Measurements from ENCODE around the gene EAPP.
"Not testable (repeated sequence)": the region's sequence is repeated elsewhere in the genome, so short reads cannot be mapped to it uniquely, and the experiment has no call there.

EAPP gene

DNA sequence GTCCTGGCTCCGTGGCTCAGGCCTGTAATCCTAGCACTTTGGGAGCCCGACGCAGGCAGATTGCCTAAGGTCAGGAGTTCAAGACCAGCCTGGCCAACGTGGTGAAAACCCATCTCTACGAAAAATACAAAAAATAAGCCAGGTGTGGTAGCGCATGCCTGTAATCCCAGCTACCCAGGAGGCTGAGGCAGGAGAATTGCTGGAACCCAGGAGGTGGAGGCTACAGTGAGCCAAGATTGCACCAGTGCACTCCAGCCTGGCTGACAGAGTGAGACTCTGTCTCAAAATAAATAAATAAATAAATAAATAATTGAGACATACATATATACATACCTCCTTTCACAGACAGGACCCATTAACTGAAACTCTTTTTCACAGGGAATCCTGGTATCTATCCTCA lies 1.4 kb downstream of the EAPP start:
- DNase-seq (ENCODE audit: low spot score), result not testable (repeated sequence)

DNA sequence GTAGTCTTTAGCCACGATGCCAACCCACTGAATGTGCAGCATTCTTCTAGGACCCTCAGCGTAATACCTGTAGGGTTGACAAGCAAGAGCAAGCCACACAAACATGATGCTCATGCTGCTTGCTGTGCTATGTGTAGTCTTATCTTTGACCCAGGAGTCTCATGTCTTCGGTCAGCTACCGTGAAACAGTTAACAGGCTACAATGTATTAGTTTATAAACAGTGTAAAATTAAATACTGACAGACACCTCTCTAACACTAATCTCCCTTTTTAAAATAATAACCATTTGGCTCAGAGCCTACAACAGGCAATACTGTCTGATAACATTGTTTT lies 1.9 kb downstream of the EAPP start:
- no peak for DNase-seq (ENCODE audit: low spot score)

DNA sequence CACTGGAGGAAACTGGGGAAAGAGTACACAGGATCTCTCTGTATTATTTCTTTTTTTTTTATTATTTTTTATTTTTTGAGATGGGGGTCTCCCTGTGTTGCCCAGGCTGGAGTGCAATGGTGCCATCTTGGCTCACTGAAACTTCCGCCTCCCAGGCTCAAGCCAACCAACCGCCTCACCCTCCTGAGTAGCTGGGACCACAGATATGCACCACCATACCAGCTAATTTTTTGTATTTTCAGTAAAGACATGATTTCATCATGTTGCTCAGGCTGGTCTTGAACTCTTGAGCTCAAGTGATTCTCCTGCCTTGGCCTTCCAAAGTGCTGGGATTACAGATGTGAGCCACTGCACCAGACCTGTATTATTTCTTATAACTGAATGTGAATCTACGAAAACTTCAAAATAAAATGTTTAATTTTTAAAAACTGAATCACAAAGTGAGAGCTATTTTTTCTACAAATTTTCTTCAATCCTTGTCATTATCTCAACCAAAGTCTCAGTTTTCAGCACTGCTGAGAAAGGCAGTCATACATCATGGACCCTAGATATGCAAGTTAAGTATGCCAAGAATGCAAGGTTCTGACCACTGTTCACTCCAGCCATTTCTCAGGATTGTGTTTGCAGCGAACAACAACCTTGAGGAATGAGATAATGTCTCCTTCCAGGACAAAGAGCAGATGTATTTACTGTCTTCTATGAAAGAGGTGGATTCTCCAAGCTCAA lies 2.4 kb downstream of the EAPP start:
- peak; percentile 69 for DNase-seq (ENCODE audit: low spot score)

DNA sequence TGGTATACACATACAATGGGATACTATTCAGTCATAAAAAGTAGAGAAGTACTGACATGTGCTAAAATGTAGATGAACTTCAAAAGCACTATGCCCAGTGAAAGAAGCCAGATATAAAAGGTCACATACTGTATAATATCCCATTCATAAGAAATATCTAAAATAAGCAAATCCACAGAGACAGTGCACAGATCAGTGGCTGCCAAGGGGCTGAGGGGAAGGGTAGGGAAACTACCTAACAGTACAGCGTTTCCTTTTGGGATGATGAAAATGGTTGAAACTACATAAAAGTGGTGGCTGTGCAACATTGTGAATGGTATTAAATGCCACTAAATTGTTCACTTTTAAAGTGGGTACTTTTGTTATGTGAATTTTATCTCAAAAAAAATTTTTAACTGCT lies 11.9 kb downstream of the EAPP start:
- DNase-seq (ENCODE audit: low spot score), result no peak

DNA sequence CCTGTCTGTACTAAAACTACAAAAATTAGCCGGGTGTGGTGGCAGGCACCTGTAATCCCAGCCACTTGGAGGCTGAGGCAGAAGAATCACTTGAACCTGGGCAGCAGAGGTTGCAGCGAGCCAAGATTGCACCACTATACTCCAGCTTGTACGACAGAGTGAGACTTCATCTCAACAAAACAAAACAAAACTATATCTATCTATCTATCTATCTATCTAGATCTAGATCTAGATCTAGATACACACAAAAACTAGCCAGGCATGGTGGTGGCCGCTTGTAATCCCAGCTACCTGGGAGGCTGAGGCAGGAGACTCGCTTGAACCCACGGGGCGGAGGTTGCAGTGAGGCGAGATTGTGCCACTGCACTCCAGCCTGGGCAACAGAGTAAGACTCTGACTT lies 15.3 kb downstream of the EAPP start:
- DNase-seq (ENCODE audit: low spot score), result not testable (repeated sequence)

DNA sequence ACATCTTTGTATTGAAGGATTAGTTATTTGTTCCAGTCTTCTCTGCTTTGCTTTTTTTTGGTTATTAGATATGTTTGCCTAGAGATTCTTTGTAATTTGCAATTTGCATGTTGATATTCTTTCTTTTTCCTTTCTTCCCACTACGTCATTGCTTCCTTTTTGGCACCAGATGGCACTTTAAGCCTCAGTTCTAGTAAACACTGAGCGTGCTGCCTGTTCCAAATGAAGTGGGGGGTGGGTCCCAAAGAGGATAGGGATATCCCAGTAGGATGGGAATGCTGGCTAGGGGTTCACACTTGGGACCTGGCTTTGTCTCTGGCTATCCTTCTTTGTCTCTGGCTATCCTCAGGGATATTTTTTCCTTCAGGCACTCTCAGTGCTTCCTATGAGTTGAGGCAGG lies 17.0 kb downstream of the EAPP start:
- DNase-seq (ENCODE audit: low spot score), result no peak

DNA sequence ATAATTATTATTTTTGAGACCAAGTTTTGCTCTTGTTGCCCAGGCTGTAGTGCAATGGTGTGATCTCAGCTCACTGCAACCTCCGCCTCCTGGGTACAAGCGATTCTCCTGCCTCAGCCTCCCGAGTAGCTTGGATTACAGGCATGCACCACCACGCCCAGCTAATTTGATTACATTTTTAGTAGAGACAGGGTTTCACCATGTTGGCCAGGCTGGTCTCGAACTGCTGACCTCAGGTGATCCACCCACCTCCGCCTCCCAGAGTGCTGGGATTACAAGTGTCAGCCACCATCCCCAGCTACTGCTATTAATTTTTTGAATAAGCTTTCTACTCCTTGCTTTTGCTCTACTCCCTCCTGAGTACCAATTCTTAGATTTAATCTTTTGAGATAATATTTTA lies 18.4 kb downstream of the EAPP start:
- not testable (repeated sequence) for DNase-seq (ENCODE audit: low spot score)

DNA sequence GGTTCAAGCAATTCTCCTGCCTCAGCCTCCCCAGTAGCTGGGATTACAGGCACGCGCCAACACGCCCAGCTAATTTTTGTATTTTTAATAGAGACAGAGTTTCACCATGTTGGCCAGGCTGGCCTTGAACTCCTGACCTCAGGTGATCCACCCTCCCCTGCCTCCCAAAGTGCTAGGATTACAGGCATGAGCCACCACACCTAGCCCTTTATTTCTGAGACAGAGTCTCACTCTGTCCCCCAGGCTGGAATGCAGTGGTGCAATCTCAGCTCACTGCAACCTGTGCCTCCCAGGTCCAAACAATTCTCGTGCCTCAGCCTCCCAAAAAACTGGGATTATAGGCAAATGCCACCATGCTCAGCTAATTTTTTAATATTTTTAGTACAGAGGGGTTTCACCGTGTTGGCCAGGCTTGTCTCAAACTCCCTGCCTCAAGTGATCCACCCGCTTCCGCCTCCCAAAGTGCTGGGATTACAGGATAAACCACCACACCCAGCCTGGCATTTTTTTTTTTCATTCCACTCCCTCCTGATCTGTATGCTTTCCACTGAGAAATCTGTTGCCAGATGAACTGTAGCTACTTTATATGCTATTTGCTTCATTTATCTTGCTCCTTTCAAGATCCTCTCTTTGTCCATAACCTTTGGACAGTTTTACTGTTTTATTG lies 19.1 kb downstream of the EAPP start:
- DNase-seq (ENCODE audit: low spot score), result not testable (repeated sequence)

DNA sequence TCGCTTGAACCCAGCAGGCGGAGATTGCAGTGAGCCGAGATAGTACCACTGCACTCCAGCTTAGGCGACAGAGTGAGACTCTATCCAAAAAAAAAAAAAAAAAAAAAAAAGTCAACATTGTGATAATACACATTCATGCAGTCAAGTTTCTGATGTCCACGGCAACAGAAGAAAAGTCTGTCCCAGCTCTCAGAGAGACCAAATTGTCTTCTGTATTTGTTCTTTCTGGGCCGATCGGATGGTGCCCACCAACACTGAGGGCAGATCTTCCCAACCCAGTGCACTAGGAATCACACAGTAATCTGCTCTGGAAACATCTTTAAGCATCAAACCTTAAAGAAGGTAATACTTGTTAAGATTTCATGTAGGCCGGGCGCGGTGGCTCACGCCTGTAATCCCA lies 31.6 kb downstream of the EAPP start:
- DNase-seq (ENCODE audit: low spot score), result no peak

DNA sequence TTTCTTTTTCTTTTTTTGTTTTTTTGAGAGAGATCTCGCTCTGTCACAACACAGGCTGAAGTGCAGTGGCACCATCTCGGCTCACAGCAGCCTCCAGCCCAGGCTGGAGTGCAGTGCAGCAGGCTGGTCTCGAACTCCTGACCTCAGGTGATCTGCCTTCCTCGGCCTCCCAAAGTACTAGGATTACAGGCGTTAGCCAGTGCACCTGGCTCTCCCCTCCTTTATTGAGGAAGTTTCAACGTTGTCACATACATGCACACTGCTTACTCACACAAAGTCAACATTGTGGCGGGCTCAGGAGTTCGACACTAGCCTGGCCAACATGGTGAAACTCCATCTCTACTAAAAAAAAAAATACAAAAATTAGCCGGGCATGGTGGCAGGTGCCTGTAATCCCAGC lies 32.0 kb downstream of the EAPP start:
- DNase-seq (ENCODE audit: low spot score), result no peak

DNA sequence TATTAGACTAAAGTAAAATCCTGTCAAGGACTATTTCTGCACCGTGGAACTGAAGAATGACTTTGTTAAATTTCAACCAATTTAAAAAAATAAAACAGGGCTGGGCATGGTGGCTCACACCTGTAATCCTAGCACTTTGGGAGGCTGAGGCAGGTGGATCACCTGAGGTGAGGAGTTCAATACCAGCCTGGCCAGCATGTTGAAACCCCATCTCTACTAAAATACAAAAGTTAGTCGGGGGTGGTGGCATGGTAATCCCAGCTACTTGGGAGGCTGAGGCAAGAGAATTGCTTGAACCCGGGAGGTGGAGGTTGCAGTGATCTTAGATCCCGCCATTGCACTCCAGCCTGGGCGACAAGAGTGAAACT lies 34.4 kb downstream of the EAPP start:
- DNase-seq (ENCODE audit: low spot score), result not testable (repeated sequence)

DNA sequence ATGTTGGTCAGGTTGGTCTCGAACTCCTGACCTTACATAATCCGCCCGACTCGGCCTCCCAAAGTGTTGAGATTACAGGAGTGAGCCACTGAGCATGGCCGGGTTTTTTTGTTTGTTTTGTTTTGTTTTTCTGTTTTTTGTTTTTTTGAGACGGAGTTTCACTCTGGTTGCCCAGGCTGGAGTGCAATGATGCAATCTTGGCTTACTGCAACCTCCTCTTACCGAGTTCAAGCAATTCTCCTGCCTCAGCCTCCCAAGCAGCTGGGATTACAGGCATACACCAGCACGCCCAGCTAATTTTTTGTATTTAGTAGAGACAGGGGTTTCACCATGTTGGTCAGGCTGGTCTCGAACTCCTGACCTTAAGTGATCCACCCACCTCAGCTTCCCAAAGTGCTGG lies 35.5 kb downstream of the EAPP start:
- not testable (repeated sequence) for DNase-seq (ENCODE audit: low spot score)

DNA sequence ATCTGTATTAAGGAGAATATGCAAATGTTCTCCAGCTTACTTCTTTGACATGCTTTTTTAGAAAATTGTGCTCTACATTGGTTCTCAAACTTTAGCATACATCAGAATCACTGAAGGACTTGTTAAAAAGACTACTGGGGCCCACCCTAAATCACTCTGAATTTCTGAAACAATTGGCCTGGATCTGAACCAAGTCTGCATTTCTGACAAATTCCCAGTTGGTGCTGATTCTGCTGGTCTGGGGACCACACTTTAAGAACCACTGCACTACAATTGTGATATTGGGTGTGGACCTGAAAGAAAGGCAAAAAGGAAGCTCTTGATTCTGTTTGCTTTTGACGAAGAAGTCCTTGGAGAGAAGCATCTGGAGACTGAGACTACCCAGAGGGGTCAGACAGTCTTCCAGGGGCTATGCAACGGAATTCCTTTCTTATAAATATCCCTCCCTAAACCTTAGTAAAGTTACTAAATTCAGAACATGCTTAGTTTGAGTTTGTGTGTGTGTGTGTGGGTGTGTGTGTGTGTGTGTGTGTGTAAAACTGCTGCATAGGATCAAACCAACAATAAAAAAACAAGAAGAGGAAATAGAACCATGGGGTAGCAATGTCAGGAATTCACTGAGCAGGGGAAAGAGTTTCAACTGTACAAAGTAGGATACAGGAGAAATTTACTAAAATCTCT lies 36.8 kb downstream of the EAPP start:
- DNase-seq (ENCODE audit: low spot score), result peak; percentile 52

DNA sequence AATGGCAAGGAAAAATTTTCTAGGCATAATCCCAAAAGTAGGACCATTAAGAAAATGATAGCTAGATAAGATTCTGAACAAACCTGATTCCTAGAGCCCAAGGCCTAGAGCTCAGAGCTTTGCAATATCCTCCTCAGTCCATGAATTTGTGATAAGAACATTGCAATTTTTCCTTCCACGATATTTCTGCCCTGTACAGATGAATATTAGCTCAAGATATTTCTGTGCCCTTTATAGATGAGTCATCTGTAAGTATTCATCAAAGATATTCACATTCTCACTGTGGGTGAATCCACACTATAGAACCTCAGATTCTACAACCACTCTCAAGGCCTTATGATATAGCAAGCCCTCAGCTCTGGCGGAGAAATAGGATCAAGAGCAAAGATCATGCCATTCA lies 37.5 kb downstream of the EAPP start:
- DNase-seq (ENCODE audit: low spot score), result peak; percentile 20

DNA sequence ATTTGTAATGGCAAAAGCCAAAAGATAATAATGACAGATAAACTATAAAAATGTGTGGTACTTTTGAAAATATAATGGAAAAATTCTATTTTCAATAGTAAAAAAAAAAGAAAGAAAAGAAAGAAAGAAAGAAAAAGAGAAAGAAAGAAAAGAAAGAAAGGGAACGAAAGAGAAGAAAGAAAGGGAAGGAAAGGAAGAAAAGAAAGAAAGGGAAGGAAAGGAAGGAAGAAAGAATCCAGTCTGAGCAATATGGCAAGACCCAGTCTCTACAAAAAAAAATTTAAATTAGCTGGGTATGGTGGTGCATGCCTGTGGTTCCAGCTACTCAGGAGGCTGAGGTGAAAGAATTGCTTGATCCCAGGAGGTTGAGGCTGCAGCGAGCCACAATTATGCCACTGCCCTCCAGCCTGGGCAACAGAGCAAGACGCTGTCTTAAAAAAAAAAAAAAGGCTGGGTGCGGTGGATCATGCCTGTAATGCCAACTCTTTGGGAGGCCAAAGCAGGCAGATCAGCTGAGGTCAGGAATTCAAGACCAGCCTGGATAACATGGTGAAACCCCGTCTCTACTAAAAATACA lies 38.4 kb downstream of the EAPP start:
- no peak for DNase-seq (ENCODE audit: low spot score)

DNA sequence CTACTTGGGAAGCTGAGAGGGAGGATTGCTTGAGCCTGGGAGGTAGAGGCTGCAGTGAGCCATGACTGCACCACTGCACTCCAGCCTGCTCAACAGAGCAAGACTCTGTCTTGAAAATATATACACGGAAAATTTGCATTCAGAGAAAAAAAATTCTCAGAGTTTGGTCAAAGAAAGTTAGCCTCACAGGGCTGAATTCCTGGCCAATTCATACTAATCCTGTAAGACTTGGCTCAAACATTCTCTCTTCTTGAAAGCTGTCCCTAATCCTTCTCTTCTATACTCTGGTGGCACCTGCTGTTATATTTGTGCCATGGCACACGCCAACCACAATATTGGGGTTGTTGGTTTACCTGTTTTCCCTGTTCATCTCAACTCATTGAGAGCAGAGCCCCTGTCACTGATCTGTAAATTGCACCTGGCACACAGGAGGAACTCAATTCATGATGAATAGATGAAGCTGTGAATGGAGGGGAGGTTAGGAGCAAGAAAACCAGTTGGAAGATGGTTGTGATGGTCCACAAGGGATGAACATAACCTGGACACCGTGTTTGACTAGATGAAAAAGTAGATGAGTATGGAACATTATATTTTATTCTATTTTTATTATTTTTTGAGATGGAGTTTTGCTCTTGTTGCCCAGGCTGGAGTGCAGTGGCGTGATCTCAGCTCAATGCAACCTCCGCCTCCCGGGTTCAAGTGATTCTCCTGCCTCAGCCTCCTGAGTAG lies 40.7 kb downstream of the EAPP start:
- DNase-seq (ENCODE audit: low spot score), result no peak

DNA sequence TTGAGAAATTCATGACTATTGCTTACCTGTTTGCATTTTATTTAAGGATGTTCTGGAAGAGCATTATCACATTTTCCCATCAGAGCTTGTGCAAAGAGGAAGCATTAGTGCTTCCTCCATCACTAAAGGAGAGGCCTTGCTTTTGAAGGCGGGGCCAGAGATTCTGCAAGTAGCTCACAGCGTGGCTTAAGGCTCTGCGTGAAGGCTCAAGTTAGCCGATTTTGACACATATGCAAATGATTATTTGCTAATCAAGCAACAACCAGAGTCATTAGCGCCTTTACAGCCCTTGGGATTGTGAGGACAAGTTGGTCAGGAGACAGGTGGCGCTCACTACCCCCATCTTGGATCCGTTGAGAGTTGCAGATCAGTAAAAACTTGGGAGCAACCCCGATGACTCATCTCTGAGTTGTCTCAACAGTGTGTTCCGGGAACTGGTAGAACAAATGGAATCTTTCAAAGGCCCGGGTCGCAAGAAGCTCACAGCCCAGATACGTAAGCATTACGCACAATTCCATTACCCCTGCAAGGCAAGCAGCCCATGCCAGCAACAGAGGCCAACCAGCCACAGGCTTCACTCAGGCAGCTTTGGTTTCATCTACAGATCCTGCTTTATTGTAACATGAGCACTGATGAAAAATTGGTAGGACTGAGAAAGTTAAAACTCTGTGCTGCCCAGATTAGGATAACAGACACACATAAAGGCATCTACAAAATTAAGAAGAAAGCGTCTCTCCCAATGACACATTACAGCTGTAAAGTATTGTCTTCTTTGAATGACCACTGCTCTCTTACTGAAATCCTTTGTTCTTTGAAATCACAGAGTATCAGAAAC lies 42.6 kb downstream of the EAPP start:
- DNase-seq (ENCODE audit: low spot score), result peak; percentile 94

DNA sequence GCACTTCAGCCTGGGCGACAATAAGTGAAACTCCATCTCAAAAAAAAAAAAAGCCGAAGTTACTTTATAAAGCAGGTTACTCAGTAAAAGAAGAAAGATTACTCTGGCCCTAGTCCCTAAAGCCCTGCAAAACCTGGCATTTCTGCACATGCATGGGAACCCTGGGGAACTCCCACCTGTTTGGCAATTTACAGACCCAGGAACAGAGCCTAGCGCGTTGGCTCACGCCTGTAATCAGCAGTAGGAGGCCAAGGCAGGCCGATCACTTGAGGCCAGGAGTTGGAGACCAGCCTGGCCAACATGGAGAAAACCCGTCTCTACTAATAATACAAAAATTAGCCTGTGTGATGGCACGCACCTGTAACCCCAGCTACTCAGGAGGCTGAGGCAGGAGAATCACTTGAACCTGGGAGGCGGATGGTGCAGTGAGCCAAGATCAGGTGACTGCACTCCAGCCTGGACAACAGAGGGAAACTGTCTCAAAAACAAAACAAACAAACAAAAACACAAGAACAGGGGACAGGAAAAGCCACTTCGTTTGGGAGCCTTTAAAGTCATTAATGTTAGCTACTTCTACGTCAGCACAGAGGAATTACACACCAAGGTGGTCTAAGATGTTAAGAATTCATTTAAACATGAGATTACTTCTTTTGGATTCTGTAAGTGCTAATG lies 43.4 kb downstream of the EAPP start:
- DNase-seq (ENCODE audit: low spot score), result no peak

DNA sequence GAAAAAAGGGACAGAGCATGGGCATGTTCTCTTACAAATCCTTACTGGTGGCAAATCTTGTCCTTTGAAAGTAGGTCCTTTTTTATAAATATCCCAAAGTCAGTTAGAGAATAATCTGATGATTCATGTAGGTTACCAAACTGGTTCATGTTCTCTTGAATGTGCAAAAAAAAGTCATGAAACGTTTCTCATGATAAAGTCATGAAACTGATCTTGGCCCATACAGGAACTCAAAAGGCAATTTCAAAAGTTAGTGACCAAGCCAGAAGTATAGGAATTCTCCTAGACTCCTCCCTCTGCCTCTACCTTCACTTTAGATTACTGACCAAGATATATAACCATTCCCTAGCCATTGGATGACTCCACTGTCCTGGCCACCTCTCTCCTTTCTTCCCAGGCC lies 50.2 kb downstream of the EAPP start:
- no peak for DNase-seq (ENCODE audit: low spot score)

DNA sequence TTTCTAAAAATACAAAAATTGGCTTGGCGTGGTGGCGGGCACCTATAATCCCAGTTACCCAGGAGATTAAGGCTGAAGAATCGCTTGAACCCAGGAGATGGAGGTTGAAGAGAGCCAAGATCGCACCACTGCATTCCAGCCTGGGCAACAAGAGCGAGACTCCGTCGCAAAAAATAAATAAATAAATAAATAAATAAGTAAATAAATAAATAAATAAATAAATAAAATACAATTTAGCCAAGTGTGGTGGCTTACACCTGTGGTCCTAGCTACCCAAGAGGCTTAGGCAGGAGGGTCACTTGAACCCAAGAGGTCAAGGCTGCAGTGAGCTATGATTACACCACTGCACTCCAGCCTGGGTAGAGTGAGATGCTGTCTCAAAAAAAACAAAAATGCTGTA lies 51.0 kb downstream of the EAPP start:
- DNase-seq (ENCODE audit: low spot score), result no peak

DNA sequence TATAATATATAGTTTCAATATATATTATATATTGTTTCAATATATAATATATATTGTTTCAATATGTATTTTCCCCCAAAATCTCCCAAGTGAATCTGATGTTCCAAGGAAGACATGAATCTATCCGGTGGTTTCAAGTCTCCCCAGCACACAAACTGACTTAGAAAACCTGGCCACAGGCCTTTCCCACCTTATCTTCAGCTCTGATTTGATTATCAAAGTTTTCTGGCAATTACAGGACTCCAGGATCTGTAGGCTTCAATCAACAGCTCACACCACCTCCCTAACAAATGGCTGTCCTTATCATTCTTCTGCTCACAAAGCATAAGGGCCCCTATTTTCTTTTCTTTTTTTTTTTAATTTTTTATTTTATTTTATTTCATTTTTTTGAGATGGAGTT lies 54.8 kb downstream of the EAPP start:
- no peak for DNase-seq (ENCODE audit: low spot score)
